ENCODE results near the gene ICAM5.

The ICAM5 gene

DNA sequence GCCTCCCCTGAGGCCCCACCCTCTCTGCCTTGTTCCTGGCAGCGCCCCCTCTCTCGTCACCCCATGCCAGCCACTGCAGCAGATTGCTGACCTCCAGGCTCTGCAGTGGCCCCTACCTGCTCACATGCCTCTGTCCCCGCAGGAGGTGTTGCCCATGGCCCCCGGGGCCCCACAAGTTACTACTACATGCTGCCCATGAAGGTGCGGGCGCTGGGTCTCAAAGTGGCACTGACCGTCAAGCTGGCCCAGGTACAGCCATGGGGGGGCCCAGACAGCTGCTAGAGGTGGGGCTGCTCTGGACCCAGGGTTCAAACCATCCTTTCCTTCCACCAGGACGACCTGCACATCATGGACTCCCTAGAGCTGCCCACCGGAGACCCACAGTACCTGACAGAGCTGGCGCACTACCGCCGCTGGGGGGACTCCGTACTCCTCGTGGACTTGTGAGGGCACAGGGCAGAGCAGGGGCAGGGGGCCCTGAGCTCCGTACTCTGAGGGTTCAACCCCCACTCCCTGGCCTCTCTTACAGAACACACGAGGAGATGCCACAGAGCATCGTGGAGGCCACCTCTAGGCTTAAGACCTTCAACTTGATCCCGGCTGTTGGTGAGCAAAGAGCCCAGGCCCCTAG lies 31.6 kb upstream of the ICAM5 start:
- H3K4me3 ChIP-seq (ENCODE audit: low read length): no peak overlapping the region
- no peak for TF ChIP-seq ZNF274 (IDR thresholded peaks at IDR 0.05; ENCODE audit: low read depth, low read length)

DNA sequence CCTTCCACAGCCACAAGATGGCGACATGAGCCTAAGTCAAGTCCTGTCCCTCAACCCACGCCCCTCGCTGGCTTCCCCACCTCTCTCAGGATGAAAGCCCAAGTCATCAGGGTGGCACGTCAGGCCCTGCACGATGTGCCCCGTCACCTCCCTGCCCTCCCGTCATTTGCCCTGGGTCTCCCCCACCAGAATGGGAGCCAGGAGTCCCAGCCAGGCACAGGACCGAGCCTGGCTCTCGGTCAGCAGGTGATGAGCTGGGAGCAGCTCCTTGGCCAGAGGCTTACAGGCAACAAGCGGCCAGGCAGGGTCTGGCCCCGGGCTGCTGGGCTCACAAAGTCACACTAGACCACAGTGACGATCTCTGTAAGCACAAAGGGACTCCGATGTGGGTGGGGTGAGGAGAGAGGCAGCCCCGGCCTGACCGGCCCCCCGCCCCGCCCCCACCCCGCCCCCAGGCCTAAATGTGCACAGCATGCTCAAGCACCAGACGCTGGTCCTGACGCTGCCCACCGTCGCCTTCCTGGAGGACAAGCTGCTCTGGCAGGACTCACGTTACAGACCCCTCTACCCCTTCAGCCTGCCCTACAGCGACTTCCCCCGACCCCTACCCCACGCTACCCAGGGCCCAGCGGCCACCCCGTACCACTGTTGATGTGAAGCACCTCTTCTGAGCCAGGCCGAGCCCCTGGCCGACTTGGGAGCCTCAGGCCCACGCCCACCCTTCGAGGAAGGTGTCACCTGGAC lies 30.4 kb upstream of the ICAM5 start:
- no peak overlapping the region for H3K4me3 ChIP-seq (ENCODE audit: low read length)
- no peak for TF ChIP-seq ZNF274 (IDR thresholded peaks at IDR 0.05; ENCODE audit: low read depth, low read length)

DNA sequence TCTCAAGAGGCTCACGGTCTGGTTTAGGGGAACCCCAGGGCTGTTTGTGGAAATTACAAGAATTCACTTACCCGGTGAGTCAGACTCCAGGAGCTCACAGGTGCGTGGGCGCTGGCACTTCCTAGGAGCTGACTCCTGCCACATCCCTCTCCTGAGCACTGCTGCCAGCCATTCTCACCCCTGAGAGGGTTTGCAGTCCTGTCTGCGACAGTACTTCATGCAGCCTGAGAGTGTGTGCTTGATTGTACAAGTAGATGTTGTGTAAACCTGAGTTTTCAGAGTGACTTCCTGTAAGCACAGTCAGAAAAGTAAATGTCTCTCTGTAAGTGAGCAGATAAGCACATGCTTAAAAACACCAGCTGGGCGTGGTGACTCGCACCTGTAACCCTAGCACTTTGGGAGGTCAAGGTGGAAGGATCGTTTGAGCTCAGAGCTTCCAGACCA lies 29.6 kb upstream of the ICAM5 start:
- H3K4me3 ChIP-seq (ENCODE audit: low read length): no peak overlapping the region
- no peak for TF ChIP-seq ZNF274 (IDR thresholded peaks at IDR 0.05; ENCODE audit: low read depth, low read length)

DNA sequence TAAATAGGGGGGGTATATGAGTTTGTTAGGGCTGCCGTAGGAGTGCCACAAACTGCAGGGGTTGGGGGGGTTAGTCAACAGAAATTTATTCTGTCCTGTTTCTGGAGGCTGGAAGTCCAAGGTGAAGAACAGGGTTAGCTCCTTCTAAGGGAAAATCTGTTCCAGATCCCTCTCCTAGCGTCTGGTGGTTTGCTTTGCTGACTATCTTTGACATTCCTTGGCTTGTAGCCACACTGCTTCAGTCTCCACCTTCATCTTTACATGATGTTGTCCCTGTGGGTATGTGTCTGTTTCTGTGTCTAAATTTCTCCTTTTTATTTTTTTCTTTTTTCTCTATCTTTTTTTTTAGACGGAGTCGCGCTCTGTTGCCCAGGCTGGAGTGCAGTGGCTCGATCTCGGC lies 27.0 kb upstream of the ICAM5 start:
- H3K4me3 ChIP-seq (ENCODE audit: low read length): no peak overlapping the region
- TF ChIP-seq ZNF274 (IDR thresholded peaks at IDR 0.05; ENCODE audit: low read depth, low read length): no peak

DNA sequence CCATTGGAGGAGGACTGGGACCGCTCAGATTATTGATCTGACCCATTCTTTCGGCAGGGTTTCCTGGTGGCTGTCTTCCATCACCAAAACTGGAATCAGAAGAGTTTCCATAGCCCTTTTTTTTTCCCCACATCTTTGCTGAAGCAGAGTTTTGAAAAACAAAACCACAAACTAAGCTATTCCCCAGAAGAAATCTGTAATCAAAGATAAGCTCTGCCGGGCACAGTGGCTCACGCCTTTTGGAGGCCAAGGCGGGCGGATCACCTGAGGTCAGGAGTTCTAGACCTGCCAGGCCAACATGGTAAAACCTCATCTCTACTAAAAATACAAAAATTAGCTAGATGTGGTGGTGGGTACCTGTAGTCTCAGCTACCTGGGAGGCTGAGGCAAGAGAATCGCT lies 23.0 kb upstream of the ICAM5 start:
- TF ChIP-seq ZNF274 (IDR thresholded peaks at IDR 0.05; ENCODE audit: low read depth, low read length): no peak
- H3K4me3 ChIP-seq (ENCODE audit: low read length): no peak overlapping the region

DNA sequence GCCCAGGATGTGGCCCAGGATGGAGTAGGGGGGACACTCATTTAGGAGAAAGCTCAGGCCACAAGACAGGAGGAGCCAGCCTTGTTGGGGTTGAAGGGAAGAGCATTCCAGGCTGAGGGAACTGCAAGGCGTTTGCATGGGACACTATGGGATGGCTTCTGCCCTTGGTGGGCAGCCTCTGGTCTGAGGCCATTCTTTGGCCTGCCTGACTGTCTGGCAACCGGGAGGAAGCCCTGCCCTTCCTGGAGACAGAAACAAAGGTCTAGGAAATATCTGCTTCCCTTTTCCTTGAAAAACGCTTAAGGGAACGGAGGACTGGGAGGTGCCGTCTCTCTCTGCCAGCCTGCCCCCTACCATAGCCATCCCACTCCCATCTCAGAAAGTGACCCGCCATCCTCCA lies 21.7 kb upstream of the ICAM5 start:
- no peak for TF ChIP-seq ZNF274 (IDR thresholded peaks at IDR 0.05; ENCODE audit: low read depth, low read length)
- no peak overlapping the region for H3K4me3 ChIP-seq (ENCODE audit: low read length)

DNA sequence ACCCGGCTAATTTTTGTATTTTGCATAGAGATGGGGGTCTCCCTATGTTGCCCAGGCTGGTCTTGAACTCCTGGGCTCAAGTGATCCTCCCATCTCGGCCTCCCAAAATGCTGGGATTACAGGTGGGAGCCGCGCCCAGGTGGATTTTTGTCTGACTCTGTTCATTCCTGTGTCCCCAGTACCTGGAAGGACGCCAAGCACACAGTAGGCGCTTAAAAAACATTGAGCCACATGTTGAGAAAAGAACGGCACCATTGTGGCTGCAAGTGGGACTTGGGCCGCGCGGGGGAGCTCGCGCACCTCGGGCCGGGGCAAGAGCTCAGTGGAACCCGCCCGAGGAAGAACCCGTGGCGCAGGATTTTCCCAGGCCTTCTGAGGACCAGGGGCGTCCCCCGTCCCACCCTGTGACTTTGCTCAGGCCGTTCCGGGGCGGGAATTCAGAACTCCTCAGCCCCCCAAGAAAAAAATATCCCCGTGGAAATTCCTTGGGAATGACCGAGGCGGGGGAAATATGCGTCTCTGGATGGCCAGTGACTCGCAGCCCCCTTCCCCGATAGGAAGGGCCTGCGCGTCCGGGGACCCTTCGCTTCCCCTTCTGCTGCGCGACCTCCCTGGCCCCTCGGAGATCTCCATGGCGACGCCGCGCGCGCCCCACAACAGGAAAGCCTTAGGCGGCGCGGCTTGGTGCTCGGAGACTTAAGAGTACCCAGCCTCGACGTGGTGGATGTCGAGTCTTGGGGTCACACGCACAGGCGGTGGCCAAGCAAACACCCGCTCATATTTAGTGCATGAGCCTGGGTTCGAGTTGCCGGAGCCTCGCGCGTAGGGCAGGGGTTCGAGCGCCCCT lies 20.2 kb upstream of the ICAM5 start:
- no peak for TF ChIP-seq ZNF274 (IDR thresholded peaks at IDR 0.05; ENCODE audit: low read depth, low read length)
- peak overlapping the region; percentile 69; the same call in 1 of the 2 replicates for H3K4me3 ChIP-seq (ENCODE audit: low read length)

DNA sequence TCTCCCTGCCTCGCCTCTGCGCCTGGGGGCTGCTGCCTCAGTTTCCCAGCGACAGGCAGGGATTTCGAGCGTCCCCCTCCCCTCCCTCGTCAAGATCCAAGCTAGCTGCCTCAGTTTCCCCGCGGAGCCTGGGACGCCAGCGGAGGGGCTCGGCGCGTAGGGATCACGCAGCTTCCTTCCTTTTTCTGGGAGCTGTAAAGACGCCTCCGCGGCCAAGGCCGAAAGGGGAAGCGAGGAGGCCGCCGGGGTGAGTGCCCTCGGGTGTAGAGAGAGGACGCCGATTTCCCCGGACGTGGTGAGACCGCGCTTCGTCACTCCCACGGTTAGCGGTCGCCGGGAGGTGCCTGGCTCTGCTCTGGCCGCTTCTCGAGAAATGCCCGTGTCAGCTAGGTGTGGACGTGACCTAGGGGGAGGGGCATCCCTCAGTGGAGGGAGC lies 19.6 kb upstream of the ICAM5 start:
- TF ChIP-seq ZNF274 (IDR thresholded peaks at IDR 0.05; ENCODE audit: low read depth, low read length): no peak
- peak overlapping the region; percentile 69; the same call in 1 of the 2 replicates for H3K4me3 ChIP-seq (ENCODE audit: low read length)

DNA sequence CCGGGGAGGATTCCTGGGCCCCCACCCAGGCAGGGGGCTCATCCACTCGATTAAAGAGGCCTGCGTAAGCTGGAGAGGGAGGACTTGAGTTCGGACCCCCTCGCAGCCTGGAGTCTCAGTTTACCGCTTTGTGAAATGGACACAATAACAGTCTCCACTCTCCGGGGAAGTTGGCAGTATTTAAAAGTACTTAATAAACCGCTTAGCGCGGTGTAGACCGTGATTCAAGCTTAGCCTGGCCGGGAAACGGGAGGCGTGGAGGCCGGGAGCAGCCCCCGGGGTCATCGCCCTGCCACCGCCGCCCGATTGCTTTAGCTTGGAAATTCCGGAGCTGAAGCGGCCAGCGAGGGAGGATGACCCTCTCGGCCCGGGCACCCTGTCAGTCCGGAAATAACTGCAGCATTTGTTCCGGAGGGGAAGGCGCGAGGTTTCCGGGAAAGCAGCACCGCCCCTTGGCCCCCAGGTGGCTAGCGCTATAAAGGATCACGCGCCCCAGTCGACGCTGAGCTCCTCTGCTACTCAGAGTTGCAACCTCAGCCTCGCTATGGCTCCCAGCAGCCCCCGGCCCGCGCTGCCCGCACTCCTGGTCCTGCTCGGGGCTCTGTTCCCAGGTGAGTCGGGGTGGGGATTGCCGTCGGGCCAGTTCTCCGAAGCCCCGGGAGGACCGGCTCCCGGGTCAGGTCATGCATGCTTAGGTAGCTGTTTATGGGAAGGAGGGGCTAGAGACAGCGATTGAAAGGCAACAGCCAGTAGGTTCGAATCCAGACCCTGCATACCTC lies 18.9 kb upstream of the ICAM5 start, which contains the start of gene ICAM1:
Gene ICAM1 (plus strand): TSS at position 505 of the 779 bp plus-strand sequence. CDS start 40 bp downstream, at position 545.
- H3K4me3 ChIP-seq (ENCODE audit: low read length): peak within 1 kb of the TSS; percentile 69
- TF ChIP-seq ZNF274 (IDR thresholded peaks at IDR 0.05; ENCODE audit: low read depth, low read length): no peak

DNA sequence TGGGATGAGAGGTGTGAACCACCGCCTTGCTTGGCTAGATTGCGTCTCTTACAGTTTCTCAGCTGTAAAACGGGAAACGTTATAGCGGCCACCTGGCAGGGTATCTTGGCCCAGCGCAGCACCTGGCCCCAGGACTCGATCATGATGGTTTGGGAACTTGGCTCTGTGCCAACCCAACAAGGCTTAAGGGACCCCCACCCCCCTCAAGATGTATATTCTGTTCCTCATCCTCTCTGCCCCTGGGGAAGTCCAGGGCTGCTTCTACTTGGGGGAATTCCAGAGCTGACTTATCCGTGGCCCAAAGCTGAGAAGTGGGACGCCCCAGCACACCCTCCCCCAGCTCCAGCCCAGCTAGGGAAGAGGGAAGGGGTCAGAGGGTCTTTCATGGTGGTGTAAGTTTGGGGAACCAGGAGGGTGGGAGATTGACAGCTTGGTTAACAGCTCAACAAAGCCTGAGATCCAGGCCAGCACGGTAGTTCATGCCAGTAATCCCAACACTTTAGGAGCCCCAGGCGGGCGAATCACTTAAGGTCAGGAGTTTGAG lies 18.1 kb upstream of the ICAM5 start:
- no peak for TF ChIP-seq ZNF274 (IDR thresholded peaks at IDR 0.05; ENCODE audit: low read depth, low read length)

DNA sequence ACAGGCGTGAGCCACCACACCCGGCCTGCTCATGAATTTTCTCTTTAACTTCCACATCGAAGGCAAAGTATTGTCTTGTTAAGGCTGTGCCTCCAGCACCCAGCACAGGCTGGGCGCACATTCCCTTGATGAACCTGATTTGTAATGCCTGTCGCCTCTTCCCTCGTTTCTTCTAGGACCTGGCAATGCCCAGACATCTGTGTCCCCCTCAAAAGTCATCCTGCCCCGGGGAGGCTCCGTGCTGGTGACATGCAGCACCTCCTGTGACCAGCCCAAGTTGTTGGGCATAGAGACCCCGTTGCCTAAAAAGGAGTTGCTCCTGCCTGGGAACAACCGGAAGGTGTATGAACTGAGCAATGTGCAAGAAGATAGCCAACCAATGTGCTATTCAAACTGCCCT lies 15.2 kb upstream of the ICAM5 start:
- TF ChIP-seq ZNF274 (IDR thresholded peaks at IDR 0.05; ENCODE audit: low read depth, low read length): no peak
- no peak overlapping the region for H3K4me3 ChIP-seq (ENCODE audit: low read length)

More for the DNA sequence above, 18.1 kb upstream of the ICAM5 start:
- peak overlapping the region; percentile 69 for H3K4me3 ChIP-seq (ENCODE audit: low read length)

DNA sequence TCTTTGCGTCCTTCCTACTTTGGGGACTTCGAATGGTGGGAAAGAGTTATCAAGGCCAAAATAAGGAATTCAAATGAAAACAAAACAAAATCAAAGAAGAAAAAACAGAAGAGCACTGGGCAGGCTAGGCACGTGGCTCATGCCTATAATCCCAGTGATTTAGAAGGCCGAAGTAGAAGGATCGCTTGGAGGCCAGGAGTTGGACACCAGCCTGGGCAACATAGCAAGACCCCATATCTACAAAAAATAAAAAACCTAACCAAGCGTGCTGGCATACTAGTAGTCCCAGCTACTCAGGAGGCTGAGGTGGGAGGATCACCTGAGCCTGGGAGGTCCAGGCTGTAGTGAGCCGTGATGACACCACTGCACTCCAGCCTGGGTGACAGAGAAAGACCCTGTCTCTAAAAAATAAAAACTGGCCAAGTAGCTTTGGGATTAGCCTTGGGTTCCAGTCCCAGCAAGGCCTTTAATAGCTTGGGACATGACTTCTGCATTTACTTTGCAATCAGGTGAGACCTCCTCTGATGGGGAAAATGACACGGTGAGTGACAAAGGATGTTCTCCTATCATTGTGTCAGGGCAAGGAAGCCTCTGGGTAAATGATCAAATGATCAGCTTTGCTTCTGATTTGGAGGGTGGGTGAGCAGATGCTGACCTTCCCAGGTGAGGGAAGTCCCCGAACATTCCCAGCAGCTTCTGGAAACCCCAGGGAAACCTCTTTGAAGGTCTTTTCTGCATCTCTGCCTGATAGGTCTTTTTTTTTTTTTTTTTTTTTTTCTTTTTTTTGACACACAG lies 11.8 kb upstream of the ICAM5 start:
- no peak for TF ChIP-seq ZNF274 (IDR thresholded peaks at IDR 0.05; ENCODE audit: low read depth, low read length)
- no peak overlapping the region for H3K4me3 ChIP-seq (ENCODE audit: low read length)

DNA sequence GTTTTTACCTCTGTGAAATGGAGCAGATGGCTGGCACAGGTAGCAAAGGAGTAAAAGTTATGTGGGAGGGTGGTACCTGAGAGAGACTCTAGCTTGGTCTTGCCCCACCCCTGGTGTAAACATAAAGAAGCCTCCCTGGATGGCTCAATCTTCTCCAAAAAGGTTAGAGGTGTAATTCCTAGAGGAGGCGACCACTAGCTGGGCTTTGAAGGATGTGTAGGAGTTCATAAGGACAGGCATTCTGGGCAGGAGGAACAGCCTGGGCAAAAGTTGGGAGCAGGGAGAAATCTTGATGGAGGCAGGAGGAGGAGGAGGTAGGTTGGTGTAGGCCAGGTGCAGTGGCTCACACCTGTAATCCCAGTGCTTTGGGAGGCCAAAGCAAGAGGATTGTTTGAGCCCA lies 10.8 kb upstream of the ICAM5 start:
- no peak for TF ChIP-seq ZNF274 (IDR thresholded peaks at IDR 0.05; ENCODE audit: low read depth, low read length)
- H3K4me3 ChIP-seq (ENCODE audit: low read length): no peak overlapping the region
